ENCODE results near the gene SESTD1. TPM values are rescaled to one million over a fixed set of nuclear protein-coding genes. Genes with fewer than 3 reads are reported as not detected.
A peak's percentile ranks its signal among the peaks of the same experiment; 100 is the strongest.

Gene SESTD1
- total RNA-seq: 10 to 100 TPM; 35.3 to 62.2 TPM

DNA sequence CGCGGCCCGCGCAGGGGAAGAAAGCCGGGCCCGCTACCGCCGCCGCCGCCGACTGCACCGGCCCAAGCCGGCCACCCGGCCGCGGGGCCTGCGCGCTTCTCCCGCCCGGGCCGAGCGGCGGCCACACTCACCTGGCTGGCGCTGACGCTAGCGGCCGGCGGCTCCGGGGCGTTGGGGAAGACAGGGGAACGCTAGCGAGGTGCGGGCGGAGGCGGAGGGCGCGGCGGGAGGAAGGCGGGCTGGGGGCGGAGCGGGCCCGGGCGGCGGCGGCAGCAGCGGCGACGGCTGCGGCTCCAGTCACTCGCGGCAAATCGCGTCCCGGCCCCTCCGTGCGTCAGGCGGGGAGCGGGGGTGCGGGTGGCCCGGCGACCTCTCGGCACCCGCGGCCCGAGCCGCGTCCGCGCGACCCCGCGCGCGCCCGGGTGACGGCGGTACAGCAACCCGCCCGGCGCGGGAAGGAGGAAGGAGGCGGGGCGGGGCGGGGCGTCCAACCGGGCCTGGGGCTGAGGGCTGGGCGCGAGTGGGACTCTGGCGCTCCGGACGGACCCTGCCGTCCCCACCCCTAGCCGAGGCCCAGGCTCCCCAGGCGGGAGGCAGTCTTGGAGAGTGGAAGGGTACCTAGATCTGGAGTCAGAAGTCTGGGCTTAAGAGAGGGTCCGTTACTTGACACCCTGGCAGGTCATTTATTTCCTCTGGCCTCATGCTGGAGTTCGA lies at the start of gene SESTD1:
SESTD1 (minus strand) TSS at position 465 of the 714 bp plus-strand sequence. CDS start 72,991 bp downstream, outside the sequence.
- ATAC-seq (ENCODE audit: insufficient number of reproducible peaks, low FRiP score, low read depth) (peak; percentile 82), DNase-seq (ENCODE audit: low spot score) (peak; percentile 3)
- no peaks in the 10 kb centered on the region for H3K9me3 ChIP-seq
- H3K36me3 ChIP-seq: no peaks in the 10 kb centered on the region
- peak within 1 kb of the TSS; percentile 86 to 87 for H3K27ac ChIP-seq
- H3K4me1 ChIP-seq (ENCODE audit: control insufficient read depth in 1 of 2, low read depth in 2 of 2): peaks cover 37 to 51% of the 10 kb centered on the region in 2 donors
- TF ChIP-seq CTCF (IDR thresholded peaks at IDR 0.05): no peak
- H3K4me3 ChIP-seq: peak within 1 kb of the TSS; percentile 96
- H3K27me3 ChIP-seq (replicated peaks; ENCODE audit: insufficient read depth): no peaks in the 10 kb centered on the region

DNA sequence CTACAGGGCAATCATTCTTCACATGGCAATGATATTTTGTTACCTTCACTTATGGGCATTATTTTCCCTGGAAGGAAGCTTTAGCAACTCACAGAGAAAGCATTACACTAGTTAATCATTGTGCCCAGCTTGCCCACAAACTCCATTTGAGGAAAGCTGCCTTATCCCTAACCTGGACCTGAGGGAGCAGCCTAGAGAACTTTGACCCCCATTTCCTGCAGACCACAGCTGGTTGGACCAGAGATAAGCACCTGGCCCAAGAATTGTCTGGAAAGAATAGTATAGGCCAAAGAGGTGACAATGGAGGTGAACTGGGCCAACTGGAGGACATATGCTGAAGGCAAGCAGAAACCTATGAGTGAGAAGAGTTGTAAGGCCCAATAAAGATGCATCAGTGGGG lies 48.4 kb upstream of the SESTD1 start:
- Histone ChIP-seq H3K27ac (no peak overlapping the region), H3K9me3 (no peaks in the 10 kb centered on the region), H3K4me3 (no peak overlapping the region), H3K4me1 (ENCODE audit: control insufficient read depth in 1 of 2, low read depth in 2 of 2) (no peaks in the 10 kb centered on the region), H3K27me3 (replicated peaks; ENCODE audit: insufficient read depth) (no peaks in the 10 kb centered on the region), H3K36me3 (no peaks in the 10 kb centered on the region)
- no peak for DNase-seq (ENCODE audit: low spot score)
- ATAC-seq (ENCODE audit: insufficient number of reproducible peaks, low FRiP score, low read depth): no peak
- TF ChIP-seq CTCF (IDR thresholded peaks at IDR 0.05): no peak

GRCh38 chr2:179311101-179311500 lies 46.5 kb upstream of the SESTD1 start:
- TF ChIP-seq CTCF (IDR thresholded peaks at IDR 0.05): no peak
- no peak overlapping the region for H3K27ac ChIP-seq
- no peak overlapping the region for H3K4me3 ChIP-seq
- H3K27me3 ChIP-seq (replicated peaks; ENCODE audit: insufficient read depth): no peaks in the 10 kb centered on the region
- DNase-seq (ENCODE audit: low spot score): no peak
- ATAC-seq (ENCODE audit: insufficient number of reproducible peaks, low FRiP score, low read depth): no peak
- no peaks in the 10 kb centered on the region for H3K4me1 ChIP-seq (ENCODE audit: control insufficient read depth in 1 of 2, low read depth in 2 of 2)
- H3K9me3 ChIP-seq: no peaks in the 10 kb centered on the region
- no peaks in the 10 kb centered on the region for H3K36me3 ChIP-seq

DNA sequence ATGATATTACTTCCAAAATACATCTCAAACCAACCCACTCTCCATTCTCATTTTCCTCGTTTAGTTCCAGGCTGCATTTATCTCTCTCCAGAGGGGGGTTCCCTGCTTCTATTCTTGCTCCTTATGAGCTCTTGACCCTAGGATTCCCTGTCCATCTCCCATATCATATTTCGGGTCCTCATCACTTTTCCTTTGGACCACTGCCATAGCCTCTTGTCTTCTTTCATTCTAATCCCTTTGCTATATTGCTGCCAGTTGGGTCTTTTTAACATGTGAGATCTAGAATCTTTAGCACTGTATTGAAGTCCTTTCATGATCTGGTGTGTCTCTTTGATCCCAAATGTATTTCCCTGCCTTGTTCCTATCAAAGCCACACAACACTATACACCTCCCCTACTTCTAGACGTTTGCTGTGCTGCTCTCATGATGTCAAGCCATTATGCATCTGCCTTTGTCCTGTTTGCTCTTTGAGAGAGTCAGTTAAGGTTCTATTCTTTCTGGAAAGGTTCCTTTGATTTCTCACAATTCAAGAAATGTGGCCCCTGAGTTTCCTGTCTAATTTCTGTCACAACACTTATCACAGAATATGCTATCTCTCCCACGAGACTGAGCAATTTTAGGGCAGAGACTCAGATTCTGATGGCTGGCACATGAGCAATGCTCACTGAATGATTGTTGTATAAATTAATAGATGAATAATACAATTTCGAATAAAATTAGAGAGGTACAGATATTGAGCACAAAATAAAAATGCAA lies 43.2 kb upstream of the SESTD1 start:
- Histone ChIP-seq H3K4me3 (no peak overlapping the region), H3K4me1 (ENCODE audit: control insufficient read depth in 1 of 2, low read depth in 2 of 2) (no peaks in the 10 kb centered on the region), H3K27ac (no peak overlapping the region), H3K36me3 (no peaks in the 10 kb centered on the region), H3K9me3 (no peaks in the 10 kb centered on the region), H3K27me3 (replicated peaks; ENCODE audit: insufficient read depth) (no peaks in the 10 kb centered on the region)
- no peak for DNase-seq (ENCODE audit: low spot score)
- ATAC-seq (ENCODE audit: insufficient number of reproducible peaks, low FRiP score, low read depth): no peak
- TF ChIP-seq CTCF (IDR thresholded peaks at IDR 0.05): no peak

DNA sequence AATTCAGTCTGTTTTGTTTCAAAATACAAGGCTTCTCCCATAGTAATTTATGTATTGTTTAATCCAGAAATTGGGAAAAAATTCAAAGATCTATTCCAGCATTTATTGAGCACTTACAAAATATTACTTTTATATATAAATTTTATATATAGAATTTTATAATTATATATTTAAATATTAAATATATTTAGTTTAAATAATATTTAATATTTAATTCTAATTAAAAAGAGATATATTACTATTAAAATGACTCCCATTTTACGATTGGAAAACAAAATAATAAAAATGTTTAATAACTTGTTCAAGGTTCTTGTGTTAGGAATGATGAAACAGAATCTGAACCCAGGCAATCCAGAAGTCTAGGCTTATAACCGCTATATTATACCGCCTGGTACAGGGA lies 40.5 kb upstream of the SESTD1 start:
- ATAC-seq (ENCODE audit: insufficient number of reproducible peaks, low FRiP score, low read depth): no peak

More for the DNA sequence above, 40.5 kb upstream of the SESTD1 start:
- Histone ChIP-seq H3K36me3 (no peaks in the 10 kb centered on the region), H3K27me3 (replicated peaks; ENCODE audit: insufficient read depth) (no peaks in the 10 kb centered on the region), H3K9me3 (no peaks in the 10 kb centered on the region), H3K4me1 (ENCODE audit: control insufficient read depth in 1 of 2, low read depth in 2 of 2) (no peaks in the 10 kb centered on the region), H3K4me3 (no peak overlapping the region), H3K27ac (no peak overlapping the region)
- no peak for DNase-seq (ENCODE audit: low spot score)
- no peak for TF ChIP-seq CTCF (IDR thresholded peaks at IDR 0.05)
